Pancreas (tissue), 10 donors: ENCODE data around the gene MACROD2. TPM values are rescaled to one million over a fixed set of nuclear protein-coding genes. Genes with fewer than 3 reads are reported as not detected.
"Not testable (repeated sequence)": the region's sequence is repeated elsewhere in the genome, so short reads cannot be mapped to it uniquely, and the experiment has no call there.

Experiments
- ATAC-seq, 4 donors: fragments of 200-7000 bp; cut with Tn5 transposase; one replicate each; pipeline versions ENCODE4 v1.8.0 to v1.9.1; 2020; ENCODE audit warnings: mild to moderate bottlenecking in 4 of 4, moderate library complexity in 4 of 4
- DNase-seq, 6 donors: peaks; one replicate each; pipeline ENCODE4 v3.0.0-alpha.2; 2020
- FAIRE-seq: peaks from 2 replicates; lab custom pipeline; 2012; peaks lifted over from hg19 to GRCh38; lab: Jason Lieb, UNC
- H3K27ac ChIP-seq, 4 donors: fragments of 200-600 bp; sonication (generic); 1 replicate in 3 of 4; 2 replicates in 1 of 4; pipeline versions ENCODE4 v1.5.0 to v1.8.0; 2020
- H3K27me3 ChIP-seq, 4 donors: fragments of 200-600 bp; one replicate each; pipeline ENCODE4 v1.8.0; 2021
- H3K36me3 ChIP-seq, 3 donors: fragments of 200-600 bp; sonication (generic) in 1 of 3; one replicate each; pipeline versions ENCODE4 v1.5.0 to v1.8.0; 2020 to 2021
- H3K4me1 ChIP-seq, 3 donors: fragments of 200-600 bp; one replicate each; pipeline ENCODE4 v1.8.0; 2021
- H3K4me3 ChIP-seq, 4 donors: fragments of 200-600 bp; sonication (generic) in 2 of 4; one replicate each; pipeline versions ENCODE4 v1.5.0 to v1.8.0; 2020 to 2021
- H3K9me3 ChIP-seq, 4 donors: fragments of 200-600 bp; one replicate each; pipeline ENCODE4 v1.8.0; 2021
- WGBS, 2 donors: extraction: QIAGEN DNeasy Blood & Tissue Kit; methylation state at CpG; one replicate each; pipeline ENCODE4 v1.1.7; 2013; 5-methylcytosine and 5-hydroxymethylcytosine counted together
- intact Hi-C, 3 donors: fragments of 100-400 bp; cut with DNase I; formaldehyde crosslinking; loops; one replicate each; pipeline versions ENCODE4 v1.11.1 to v1.14.2; 2022
- polyA plus RNA-seq, 2 donors: library from polyadenylated mRNA; stranded (reverse); fragments of 200-250 nt; gene quantifications; one replicate each; pipeline ENCODE4 v1.2.3, GENCODE V29; 2013
- total RNA-seq, 6 donors: library from RNA; stranded (reverse); fragmentation: NEBNext Ultra II Directional in 4 of 6; extraction: Animal tissue kit (Norgen Biotek cat#: 25700) in 4 of 6; gene quantifications; one replicate each; pipeline versions ENCODE4 v1.2.1 to v1.2.4, GENCODE V29; 2021 to 2023
- TF ChIP-seq, protein P1 (sequence below), 4 donors: fragments of 200-600 bp; sonication (generic) in 3 of 4; IDR thresholded peaks; one replicate each; pipeline versions ENCODE4 v1.5.0 to v1.8.0; 2021; ENCODE audit warnings: antibody characterized with exemption in 4 of 4
- donor health status: healthy with polysubstance abuse.
- donor health status: DM: no; HTN: no; CAD: no; lungs with moderate emphysema.
- donor health status: DM: no; HTN: no; CAD: no.
- donor health status: control.
- donor health status: control.
- donor health status: Bipolar disorder and iron deficiency.
- donor health status: DM: yes; HTN: yes; CAD: no.
- donor health status: DM: no; HTN: no; CAD: no.
- donor health status: DM: no; HTN: no; CAD: no.
- donor health status: DM: yes; HTN: yes; CAD: no.

The MACROD2 gene
- total and polyA plus RNA-seq, 8 donors = 1.7 to 4.9 (median 2.7) TPM

DNA sequence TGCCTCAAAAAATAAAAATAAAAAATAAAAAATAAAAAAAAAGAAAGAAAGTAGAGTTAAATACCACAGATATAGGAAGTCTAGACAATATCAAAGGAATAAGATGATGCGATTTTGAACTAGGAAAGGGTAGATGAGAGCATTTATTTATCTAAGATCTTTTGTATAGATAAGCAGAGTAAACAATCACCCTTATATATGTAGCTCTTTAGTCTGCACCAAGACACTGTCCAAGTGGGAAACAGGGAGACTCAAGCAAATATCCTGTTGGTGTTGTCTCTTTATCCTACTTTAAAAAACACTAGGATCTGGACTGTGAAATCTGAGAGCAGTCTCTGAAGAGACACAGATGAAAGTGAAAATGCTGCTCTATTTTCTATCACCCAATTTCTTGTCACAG lies 929.1 kb downstream of the MACROD2 start:
- no peak overlapping the region for H3K4me3 ChIP-seq
- H3K9me3 ChIP-seq = no peaks in the 10 kb centered on the region
- peaks cover 0 to 8% (median 6%) of the 10 kb centered on the region in 3 donors for H3K4me1 ChIP-seq
- H3K27ac ChIP-seq = no peak overlapping the region
- TF ChIP-seq, protein P1, sequence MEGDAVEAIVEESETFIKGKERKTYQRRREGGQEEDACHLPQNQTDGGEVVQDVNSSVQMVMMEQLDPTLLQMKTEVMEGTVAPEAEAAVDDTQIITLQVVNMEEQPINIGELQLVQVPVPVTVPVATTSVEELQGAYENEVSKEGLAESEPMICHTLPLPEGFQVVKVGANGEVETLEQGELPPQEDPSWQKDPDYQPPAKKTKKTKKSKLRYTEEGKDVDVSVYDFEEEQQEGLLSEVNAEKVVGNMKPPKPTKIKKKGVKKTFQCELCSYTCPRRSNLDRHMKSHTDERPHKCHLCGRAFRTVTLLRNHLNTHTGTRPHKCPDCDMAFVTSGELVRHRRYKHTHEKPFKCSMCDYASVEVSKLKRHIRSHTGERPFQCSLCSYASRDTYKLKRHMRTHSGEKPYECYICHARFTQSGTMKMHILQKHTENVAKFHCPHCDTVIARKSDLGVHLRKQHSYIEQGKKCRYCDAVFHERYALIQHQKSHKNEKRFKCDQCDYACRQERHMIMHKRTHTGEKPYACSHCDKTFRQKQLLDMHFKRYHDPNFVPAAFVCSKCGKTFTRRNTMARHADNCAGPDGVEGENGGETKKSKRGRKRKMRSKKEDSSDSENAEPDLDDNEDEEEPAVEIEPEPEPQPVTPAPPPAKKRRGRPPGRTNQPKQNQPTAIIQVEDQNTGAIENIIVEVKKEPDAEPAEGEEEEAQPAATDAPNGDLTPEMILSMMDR (IDR thresholded peaks at IDR 0.05) = no peak
- DNase-seq (no peak), ATAC-seq (no peak), FAIRE-seq (no peak)
- 69% methylated on average over 1 of the region's 1 CpG for whole genome bisulfite sequencing, 2 donors
- no peaks in the 10 kb centered on the region for H3K36me3 ChIP-seq
- no peaks in the 10 kb centered on the region for H3K27me3 ChIP-seq
- intact Hi-C loops = no loop called here

DNA sequence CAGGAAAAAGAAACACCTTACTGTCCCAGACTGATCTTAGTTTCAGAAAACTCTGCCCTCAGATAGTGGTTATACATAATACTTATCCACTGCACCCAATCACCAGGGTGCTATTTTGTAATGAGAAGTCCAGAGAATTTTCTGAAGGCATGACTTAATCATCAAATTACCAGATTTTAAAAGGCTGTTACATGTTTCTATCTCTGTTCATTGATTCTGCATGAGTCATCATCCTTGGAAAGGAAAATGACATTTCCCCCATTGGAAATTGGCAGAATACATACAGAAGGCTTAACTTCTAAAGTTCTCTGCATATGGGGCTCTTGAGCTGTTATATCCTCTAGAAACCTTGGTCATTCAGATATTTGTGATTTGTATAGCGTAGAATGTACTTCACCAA lies 930.0 kb downstream of the MACROD2 start:
- TF ChIP-seq, protein P1 (IDR thresholded peaks at IDR 0.05) = no peak
- Histone ChIP-seq H3K4me3 (no peak overlapping the region), H3K27ac (no peak overlapping the region), H3K4me1 (peaks cover 0 to 2% (median under 1%) of the 10 kb centered on the region in 3 donors), H3K9me3 (no peaks in the 10 kb centered on the region), H3K36me3 (no peaks in the 10 kb centered on the region), H3K27me3 (no peaks in the 10 kb centered on the region)
- intact Hi-C loops = no loop called here
- FAIRE-seq (no peak), ATAC-seq (peak in 2 of 4 donors; percentile 34 to 43), DNase-seq (no peak)
- 98 to 99% methylated on average over 1 of the region's 1 CpG for WGBS, 2 donors

DNA sequence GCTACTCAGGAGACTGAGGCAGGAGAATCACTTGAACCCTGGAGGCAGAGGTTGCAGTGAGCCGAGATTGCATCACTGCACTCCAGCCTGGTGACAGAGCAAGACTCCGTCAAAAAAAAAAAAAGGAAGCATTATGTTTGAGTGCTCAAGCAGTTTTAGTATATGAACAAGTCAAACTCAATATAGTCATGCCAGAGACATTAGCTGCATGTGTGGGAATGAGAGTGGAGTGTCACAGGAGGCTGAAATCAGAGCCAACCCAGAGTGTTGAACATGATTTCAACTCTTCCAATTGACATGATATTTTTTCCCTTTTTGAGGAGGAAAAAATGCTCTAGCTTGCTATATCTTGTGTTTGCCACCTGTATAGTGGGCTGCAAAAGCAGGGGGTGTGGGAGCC lies 931.1 kb downstream of the MACROD2 start:
- WGBS, 2 donors = 84 to 87% methylated on average over 2 of the region's 2 CpGs

DNA sequence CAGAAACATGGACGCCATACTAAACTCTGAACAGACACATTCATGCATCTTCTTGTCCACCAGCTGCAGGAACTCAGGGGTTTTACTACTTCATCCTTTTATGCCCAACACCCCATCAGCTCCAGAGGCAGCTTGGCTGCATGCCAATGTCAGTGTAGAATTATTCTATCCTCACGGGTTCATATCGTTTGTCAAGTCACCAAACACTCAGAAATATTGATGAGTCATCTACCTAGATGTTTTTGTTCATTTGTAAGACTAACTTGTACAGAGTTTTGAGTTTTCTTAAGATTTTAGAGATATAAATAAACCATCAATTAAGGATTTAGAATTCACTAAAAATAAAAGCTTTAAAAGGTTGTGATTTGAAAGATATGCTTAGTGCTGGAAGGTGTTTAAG lies 932.8 kb downstream of the MACROD2 start:
- TF ChIP-seq, protein P1 (IDR thresholded peaks at IDR 0.05) = no peak
- WGBS, 2 donors = 7 to 35% methylated on average over 3 of the region's 3 CpGs
- intact Hi-C loops = no loop called here
- DNase-seq (no peak), ATAC-seq (no peak), FAIRE-seq (no peak)
- Histone ChIP-seq H3K27ac (no peak overlapping the region), H3K4me1 (no peaks in the 10 kb centered on the region), H3K9me3 (no peaks in the 10 kb centered on the region), H3K27me3 (no peaks in the 10 kb centered on the region), H3K36me3 (no peaks in the 10 kb centered on the region), H3K4me3 (no peak overlapping the region)

More for the DNA sequence above, 931.1 kb downstream of the MACROD2 start:
- intact Hi-C loops, H3K9me3 ChIP-seq, H3K36me3 ChIP-seq, H3K4me1 ChIP-seq, H3K27me3 ChIP-seq, ATAC-seq, H3K4me3 ChIP-seq, H3K27ac ChIP-seq, DNase-seq, FAIRE-seq: not testable (repeated sequence)

DNA sequence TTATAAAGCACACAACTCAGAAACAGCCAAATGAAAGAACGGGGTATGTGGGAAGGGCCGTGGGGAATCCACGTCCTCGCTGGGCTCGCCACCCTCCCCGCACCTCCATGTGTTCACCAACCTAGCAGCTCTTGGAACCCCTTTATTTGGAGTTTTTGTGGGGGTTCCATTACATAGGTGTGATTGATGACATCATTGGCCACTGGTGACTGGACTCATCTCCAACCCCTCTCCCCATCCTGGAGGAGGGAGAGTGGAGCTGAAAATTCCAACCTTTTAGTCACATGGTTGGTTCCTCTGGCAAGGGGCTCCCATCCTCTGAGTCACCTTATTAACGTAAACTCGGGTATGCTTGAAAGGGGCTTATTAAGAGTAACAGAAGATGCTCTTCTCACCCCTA lies 934.1 kb downstream of the MACROD2 start:
- no peaks in the 10 kb centered on the region for H3K9me3 ChIP-seq
- 96 to 97% methylated on average over 8 of the region's 8 CpGs for WGBS, 2 donors
- no peak overlapping the region for H3K27ac ChIP-seq
- H3K36me3 ChIP-seq = no peaks in the 10 kb centered on the region
- H3K4me3 ChIP-seq = no peak overlapping the region
- FAIRE-seq (no peak), ATAC-seq (no peak), DNase-seq (no peak)
- H3K27me3 ChIP-seq = no peaks in the 10 kb centered on the region
- no peaks in the 10 kb centered on the region for H3K4me1 ChIP-seq
- TF ChIP-seq, protein P1 (IDR thresholded peaks at IDR 0.05) = no peak
- intact Hi-C loops = no loop called here
